Measurements from ENCODE around the gene TP53TG5. TPM values are rescaled to one million over a fixed set of nuclear protein-coding genes. Genes with fewer than 3 reads are reported as not detected.

Gene TP53TG5
- total and polyA plus RNA-seq, 3 donors from 2014 or later: 6.4 to 28.2 (median 12.3) TPM

DNA sequence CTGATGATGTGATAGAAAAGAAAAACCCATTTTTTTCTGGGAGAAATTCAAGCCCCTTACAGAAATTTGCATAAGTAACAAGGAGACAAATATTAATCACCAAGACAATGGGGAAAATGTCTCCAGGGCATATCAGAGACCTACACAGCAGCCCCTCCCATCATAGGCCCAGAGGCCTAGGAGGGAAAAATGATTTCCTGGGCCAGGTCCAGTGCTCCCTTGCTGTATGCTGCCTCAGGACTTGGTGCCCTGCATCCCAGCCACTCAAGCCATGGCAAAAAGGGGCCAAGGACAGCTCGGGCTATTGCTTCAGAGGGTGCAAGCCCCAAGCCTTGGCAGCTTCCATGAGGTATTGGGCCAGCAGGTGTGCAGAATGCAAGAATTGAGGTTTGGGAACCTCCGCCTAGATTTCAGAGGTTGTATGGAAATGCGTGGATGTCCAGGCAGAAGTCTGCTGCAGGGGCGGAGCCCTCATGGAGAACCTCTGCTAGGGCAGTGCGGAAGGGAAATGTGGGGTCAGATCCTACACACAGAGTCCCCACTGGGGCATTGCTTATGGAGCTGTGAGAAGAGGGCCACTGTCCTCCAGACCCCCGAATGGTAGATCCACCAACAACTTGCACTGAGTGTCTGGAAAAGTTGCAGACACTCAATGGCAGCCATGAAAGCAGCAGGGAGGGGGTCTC, 22.4 kb upstream of the TP53TG5 start:
- intact Hi-C loops (cut with DNase I; ENCODE audit: low total_unique reads): no loop called here
- no peak for TF ChIP-seq POLR2A (IDR thresholded peaks at IDR 0.05)
- TF ChIP-seq, protein P1, sequence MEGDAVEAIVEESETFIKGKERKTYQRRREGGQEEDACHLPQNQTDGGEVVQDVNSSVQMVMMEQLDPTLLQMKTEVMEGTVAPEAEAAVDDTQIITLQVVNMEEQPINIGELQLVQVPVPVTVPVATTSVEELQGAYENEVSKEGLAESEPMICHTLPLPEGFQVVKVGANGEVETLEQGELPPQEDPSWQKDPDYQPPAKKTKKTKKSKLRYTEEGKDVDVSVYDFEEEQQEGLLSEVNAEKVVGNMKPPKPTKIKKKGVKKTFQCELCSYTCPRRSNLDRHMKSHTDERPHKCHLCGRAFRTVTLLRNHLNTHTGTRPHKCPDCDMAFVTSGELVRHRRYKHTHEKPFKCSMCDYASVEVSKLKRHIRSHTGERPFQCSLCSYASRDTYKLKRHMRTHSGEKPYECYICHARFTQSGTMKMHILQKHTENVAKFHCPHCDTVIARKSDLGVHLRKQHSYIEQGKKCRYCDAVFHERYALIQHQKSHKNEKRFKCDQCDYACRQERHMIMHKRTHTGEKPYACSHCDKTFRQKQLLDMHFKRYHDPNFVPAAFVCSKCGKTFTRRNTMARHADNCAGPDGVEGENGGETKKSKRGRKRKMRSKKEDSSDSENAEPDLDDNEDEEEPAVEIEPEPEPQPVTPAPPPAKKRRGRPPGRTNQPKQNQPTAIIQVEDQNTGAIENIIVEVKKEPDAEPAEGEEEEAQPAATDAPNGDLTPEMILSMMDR (IDR thresholded peaks at IDR 0.05): no peak
- WGBS, 2 donors: 92 to 94% methylated on average over 6 of the region's 6 CpGs

DNA sequence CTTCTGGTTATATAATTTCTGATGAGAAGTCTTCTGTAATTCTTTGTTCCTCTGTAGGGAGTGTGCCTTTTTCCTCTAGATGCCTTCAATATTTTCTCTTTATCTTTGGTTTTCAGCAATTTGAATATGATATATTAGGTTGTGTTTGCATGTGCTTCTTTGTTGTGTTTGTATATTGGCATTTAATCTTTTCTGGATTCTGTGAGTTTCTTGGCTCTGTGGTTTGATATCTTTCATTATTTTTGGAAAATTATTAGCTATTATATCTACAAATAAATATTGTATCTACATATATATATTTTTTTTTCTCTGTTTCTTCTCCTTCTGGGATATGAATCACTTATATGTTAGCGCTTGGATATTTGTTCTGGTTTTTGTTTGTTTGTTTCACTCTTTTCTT, 20.9 kb upstream of the TP53TG5 start:
- Histone ChIP-seq H3K27ac (no peak overlapping the region), H3K36me3 (ENCODE audit: low read depth, missing control alignments) (no peaks in the 10 kb centered on the region), H3K9me3 (no peaks in the 10 kb centered on the region), H3K27me3 (no peaks in the 10 kb centered on the region), H3K4me3 (no peak overlapping the region), H3K4me1 (no peaks in the 10 kb centered on the region)
- DNase-seq: no peak
- intact Hi-C loops (cut with DNase I; ENCODE audit: low total_unique reads): no loop called here
- WGBS, 2 donors: 100% methylated on average over 1 of the region's 1 CpG
- TF ChIP-seq, protein P1 (IDR thresholded peaks at IDR 0.05): no peak

More for the DNA sequence above, 22.4 kb upstream of the TP53TG5 start:
- Histone ChIP-seq H3K27ac (no peak overlapping the region), H3K9me3 (no peaks in the 10 kb centered on the region), H3K4me1 (no peaks in the 10 kb centered on the region), H3K36me3 (ENCODE audit: low read depth, missing control alignments) (no peaks in the 10 kb centered on the region), H3K27me3 (no peaks in the 10 kb centered on the region), H3K4me3 (no peak overlapping the region)
- no peak for DNase-seq

DNA sequence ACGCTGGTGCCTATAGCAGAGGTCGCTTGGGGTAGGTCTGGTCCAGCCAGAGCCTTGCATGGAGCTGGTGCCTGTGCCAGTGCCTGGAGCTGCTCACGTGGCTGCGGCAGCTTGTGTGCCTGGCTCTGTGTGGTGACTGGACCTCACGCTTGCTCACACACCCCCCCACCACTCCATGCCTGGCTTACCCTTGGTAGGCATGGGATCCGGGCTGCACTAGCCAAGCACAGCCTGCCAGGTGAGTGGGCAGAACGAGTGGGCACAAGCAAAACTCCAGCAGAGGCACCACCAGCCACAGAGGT, 16.9 kb upstream of the TP53TG5 start:
- no peak for TF ChIP-seq POLR2A (IDR thresholded peaks at IDR 0.05)
- TF ChIP-seq, protein P1 (IDR thresholded peaks at IDR 0.05): no peak
- no peak for DNase-seq
- intact Hi-C loops (cut with DNase I; ENCODE audit: low total_unique reads): no loop called here
- Histone ChIP-seq H3K27ac (no peak overlapping the region), H3K4me1 (no peaks in the 10 kb centered on the region), H3K4me3 (no peak overlapping the region), H3K27me3 (no peaks in the 10 kb centered on the region), H3K36me3 (ENCODE audit: low read depth, missing control alignments) (no peaks in the 10 kb centered on the region), H3K9me3 (no peaks in the 10 kb centered on the region)
- WGBS, 2 donors: 91 to 92% methylated on average over 7 of the region's 7 CpGs

DNA sequence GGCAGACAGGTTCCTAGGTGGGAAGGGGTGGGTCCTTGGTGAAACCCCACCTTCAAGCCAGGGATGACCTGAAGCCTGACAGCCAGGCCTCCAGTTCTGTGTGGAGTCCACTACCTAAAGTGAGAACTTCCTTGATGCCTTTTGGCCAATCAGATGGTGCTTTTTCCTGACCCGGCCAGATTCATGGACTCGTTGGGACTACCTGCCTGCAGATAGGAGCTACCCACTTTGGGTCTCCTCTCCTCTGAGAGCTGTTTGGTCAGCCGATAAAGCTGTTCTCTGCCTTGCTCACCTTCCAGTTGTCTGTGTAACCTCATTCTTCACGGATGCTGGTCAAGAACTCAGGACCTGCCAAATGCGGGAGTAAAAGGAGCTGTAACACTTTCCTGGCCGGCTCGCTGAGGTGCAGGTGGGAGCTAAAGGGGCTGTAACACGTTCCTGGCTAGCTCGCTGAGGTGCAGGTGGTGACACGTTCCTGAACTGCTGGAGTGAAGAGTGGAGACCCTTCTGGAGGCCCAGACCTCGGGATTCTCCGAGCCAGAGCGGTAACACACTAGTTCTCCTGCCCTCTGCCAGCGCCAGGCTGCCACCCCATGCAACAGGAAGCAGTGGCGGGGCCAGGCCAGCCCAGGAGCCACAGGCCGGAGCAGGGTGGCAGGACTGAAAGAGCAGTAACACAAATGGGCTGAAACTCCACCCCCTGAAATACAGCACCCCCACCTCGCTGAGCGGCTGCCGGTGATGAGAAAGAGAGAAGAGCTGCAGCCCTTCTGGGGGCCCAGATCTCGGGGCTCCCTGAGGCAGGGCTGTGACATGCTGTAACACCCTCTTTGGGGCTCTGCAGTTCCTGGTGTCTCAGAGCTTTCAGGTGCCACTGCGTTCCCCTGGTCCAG, 16.3 kb upstream of the TP53TG5 start:
- intact Hi-C loops (cut with DNase I; ENCODE audit: low total_unique reads): no loop called here
- no peaks in the 10 kb centered on the region for H3K9me3 ChIP-seq
- WGBS, 2 donors: 86 to 88% methylated on average over 10 to 21 of the region's 21 CpGs

More for the DNA sequence above, 16.3 kb upstream of the TP53TG5 start:
- Histone ChIP-seq H3K36me3 (ENCODE audit: low read depth, missing control alignments) (no peaks in the 10 kb centered on the region), H3K27ac (no peak overlapping the region), H3K4me1 (no peaks in the 10 kb centered on the region), H3K4me3 (no peak overlapping the region), H3K27me3 (no peaks in the 10 kb centered on the region)
- TF ChIP-seq, protein P1 (IDR thresholded peaks at IDR 0.05): no peak
- TF ChIP-seq POLR2A (IDR thresholded peaks at IDR 0.05): no peak
- no peak for DNase-seq

All from testis (tissue), 3 donors.